Panc1 (cell line): Measurements from ENCODE around the gene SAA2. TPM values are rescaled to one million over a fixed set of nuclear protein-coding genes. Genes with fewer than 3 reads are reported as not detected.

Experiments
- ATAC-seq: fragments of 200-7000 bp; cut with Tn5 transposase; 2 replicates; pipeline ENCODE4 v1.9.1; 2020; ENCODE audit warnings: mild to moderate bottlenecking, moderate library complexity
- BruUV-seq: library from RNA; stranded (reverse); fragments of 400-500 nt; replicated peaks from 2 replicates; lab custom pipeline; 2021; lab: Mats Ljungman, UMichigan
- CTCF ChIA-PET: fragments of 300-600 bp; sonication (Branson Sonifier 250); formaldehyde crosslinking; loops from one replicate; lab custom pipeline; 2022; ENCODE audit warnings: antibody characterized with exemption; lab: Charles Lee
- POLR2A ChIA-PET: fragments of 300-600 bp; sonication (Branson Sonifier 250); formaldehyde crosslinking; loops from one replicate; lab custom pipeline; 2022; ENCODE audit warnings: antibody characterized with exemption; lab: Charles Lee
- DNase-seq: peaks from one replicate; pipeline ENCODE4 v3.0.0-alpha.2; 2010; ENCODE audit warnings: low read depth, low spot score
- H3K27ac ChIP-seq: 2 replicates; pipeline ENCODE4 v1.5.1; 2011; ENCODE audit warnings: mild to moderate bottlenecking, low read length, inconsistent platforms
- H3K27me3 ChIP-seq: fragments of 200-500 bp; sonication (Bioruptor generic); 2 replicates; pipeline ENCODE4 v1.6.0; 2014; ENCODE audit warnings: low read length, inconsistent platforms; ENCODE audit not compliant: control insufficient read depth, insufficient read depth
- H3K36me3 ChIP-seq: fragments of 200-500 bp; sonication (Bioruptor generic); 2 replicates; pipeline ENCODE4 v1.5.1; 2014; ENCODE audit warnings: inconsistent platforms, mild to moderate bottlenecking, low read length, moderate library complexity; ENCODE audit not compliant: control insufficient read depth, insufficient read depth
- H3K4me1 ChIP-seq: 2 replicates; pipeline ENCODE4 v1.5.1; 2011; ENCODE audit warnings: inconsistent platforms, mild to moderate bottlenecking, low read length, moderate library complexity; ENCODE audit not compliant: control insufficient read depth, insufficient read depth
- H3K4me3 ChIP-seq, 2 experiments: 2 replicates each; pipeline ENCODE4 v1.5.1; 2011 to 2012; ENCODE audit warnings: low read depth in 2 of 2, low read length in 2 of 2, mild to moderate bottlenecking in 2 of 2, inconsistent platforms in 1 of 2, moderate library complexity in 1 of 2
- H3K9me3 ChIP-seq: fragments of 200-500 bp; sonication (Bioruptor generic); 2 replicates; pipeline ENCODE4 v1.5.1; 2014; ENCODE audit warnings: low read depth, mild to moderate bottlenecking, inconsistent platforms, low read length, moderate library complexity; ENCODE audit not compliant: control insufficient read depth, insufficient read depth
- CTCF ChIP-seq: fragments of 450-650 bp; IDR thresholded peaks from 2 replicates; pipeline ENCODE4 v1.5.1; 2017; ENCODE audit warnings: mild to moderate bottlenecking
- POLR2AphosphoS5 ChIP-seq: IDR thresholded peaks from 2 replicates; pipeline ENCODE4 v1.6.1; 2012; ENCODE audit warnings: mild to moderate bottlenecking, low read depth, low read length, moderate library complexity
- SIN3A ChIP-seq: IDR thresholded peaks from 2 replicates; pipeline ENCODE4 v1.6.1; 2012; ENCODE audit warnings: low read depth, mild to moderate bottlenecking, low read length, moderate library complexity, borderline replicate concordance; ENCODE audit not compliant: insufficient read depth
- TCF7L2 ChIP-seq: IDR thresholded peaks from 2 replicates; pipeline ENCODE4 v1.6.1; 2011; ENCODE audit warnings: mild to moderate bottlenecking, low read depth, low read length, inconsistent platforms
- in situ Hi-C: cut with HindIII; loops from 2 replicates; pipeline ENCODE4 v1.10.0; 2016; ENCODE audit warnings: low sequenced_read_pairs, low pct_unique_long_range_greater_than_20kb
- intact Hi-C: fragments of 100-400 bp; cut with micrococcal nuclease; formaldehyde crosslinking; loops from one replicate; pipeline ENCODE4 v1.10.0; 2022; ENCODE audit not compliant: unreplicated experiment
- total RNA-seq: library from RNA; stranded (reverse); gene quantifications from one replicate; pipeline ENCODE4 v1.2.1, GENCODE V29; 2021; ENCODE audit not compliant: unreplicated experiment
- TF ChIP-seq, protein P1 (sequence below), 2 experiments: IDR thresholded peaks; 2 replicates each; pipeline ENCODE4 v1.6.1; 2011 to 2012; ENCODE audit warnings: low read depth in 2 of 2, control low read depth in 1 of 2, low read length in 1 of 2, mild to moderate bottlenecking in 1 of 2, moderate library complexity in 1 of 2; ENCODE audit not compliant: insufficient read depth in 1 of 2

Gene SAA2
- total RNA-seq, 1 experiment from 2014 or later, result 4.0 TPM

DNA sequence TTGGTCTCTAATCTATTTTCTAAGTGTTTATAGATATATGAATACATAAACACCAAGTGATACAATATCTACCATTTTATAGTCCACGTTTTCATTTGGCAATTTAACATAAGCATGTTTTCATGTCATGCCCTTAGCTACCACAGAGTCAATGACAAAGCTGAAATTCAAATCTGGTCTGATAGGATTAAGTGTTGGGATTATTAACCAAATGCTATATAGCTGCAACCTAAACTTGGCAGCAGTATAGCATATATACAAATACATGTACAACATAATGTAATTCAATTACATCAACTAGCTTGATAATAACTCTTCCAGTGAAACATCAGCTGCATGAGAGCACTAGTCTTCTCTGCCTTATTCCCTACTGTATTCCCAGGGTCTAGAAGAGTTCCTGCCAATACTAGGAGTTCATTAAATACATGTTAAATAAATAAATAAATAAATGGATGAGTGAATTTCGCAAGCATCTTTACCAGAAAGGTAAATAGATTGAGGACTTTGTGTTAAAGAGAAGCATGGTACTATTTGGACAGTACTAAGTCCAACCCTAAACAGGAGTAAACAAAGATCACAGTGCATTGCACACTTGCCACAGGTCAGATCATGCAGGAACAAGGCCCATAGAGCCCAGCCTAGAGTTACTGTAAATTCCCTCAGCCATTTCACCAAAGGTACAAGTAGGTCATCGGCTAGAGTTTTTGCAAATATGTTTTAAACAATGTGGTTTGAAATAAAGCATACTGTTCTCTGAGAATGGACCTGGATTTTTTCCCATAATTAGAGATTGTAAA lies 24.7 kb downstream of the SAA2 start:
- BruUV-seq, result no TSS peak
- DNase-seq (no peak), ATAC-seq (no peak)
- ChIA-PET POLR2A (no interaction called here), CTCF (no interaction called here)
- no peak overlapping the region for H3K4me3 ChIP-seq
- H3K9me3 ChIP-seq, result no peaks in the 10 kb centered on the region
- no peak overlapping the region for H3K27ac ChIP-seq
- TF ChIP-seq, protein P1, sequence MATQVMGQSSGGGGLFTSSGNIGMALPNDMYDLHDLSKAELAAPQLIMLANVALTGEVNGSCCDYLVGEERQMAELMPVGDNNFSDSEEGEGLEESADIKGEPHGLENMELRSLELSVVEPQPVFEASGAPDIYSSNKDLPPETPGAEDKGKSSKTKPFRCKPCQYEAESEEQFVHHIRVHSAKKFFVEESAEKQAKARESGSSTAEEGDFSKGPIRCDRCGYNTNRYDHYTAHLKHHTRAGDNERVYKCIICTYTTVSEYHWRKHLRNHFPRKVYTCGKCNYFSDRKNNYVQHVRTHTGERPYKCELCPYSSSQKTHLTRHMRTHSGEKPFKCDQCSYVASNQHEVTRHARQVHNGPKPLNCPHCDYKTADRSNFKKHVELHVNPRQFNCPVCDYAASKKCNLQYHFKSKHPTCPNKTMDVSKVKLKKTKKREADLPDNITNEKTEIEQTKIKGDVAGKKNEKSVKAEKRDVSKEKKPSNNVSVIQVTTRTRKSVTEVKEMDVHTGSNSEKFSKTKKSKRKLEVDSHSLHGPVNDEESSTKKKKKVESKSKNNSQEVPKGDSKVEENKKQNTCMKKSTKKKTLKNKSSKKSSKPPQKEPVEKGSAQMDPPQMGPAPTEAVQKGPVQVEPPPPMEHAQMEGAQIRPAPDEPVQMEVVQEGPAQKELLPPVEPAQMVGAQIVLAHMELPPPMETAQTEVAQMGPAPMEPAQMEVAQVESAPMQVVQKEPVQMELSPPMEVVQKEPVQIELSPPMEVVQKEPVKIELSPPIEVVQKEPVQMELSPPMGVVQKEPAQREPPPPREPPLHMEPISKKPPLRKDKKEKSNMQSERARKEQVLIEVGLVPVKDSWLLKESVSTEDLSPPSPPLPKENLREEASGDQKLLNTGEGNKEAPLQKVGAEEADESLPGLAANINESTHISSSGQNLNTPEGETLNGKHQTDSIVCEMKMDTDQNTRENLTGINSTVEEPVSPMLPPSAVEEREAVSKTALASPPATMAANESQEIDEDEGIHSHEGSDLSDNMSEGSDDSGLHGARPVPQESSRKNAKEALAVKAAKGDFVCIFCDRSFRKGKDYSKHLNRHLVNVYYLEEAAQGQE (IDR thresholded peaks at IDR 0.05; ENCODE audit: insufficient read depth in 1 of 2, low read depth in 2 of 2, low read length in 1 of 2), result no peak
- TF ChIP-seq CTCF, result no peak
- no peak for TF ChIP-seq TCF7L2
- no peak for TF ChIP-seq SIN3A
- TF ChIP-seq POLR2AphosphoS5, result no peak
- no peaks in the 10 kb centered on the region for H3K4me1 ChIP-seq
- H3K27me3 ChIP-seq, result no peaks in the 10 kb centered on the region
- no peaks in the 10 kb centered on the region for H3K36me3 ChIP-seq
- in situ Hi-C loops (no loop called here), intact Hi-C loops (no loop called here)

- Histone ChIP-seq H3K27ac (no peak overlapping the region), H3K4me3 (no peak overlapping the region), H3K9me3 (no peaks in the 10 kb centered on the region), H3K36me3 (no peaks in the 10 kb centered on the region), H3K4me1 (no peaks in the 10 kb centered on the region), H3K27me3 (no peaks in the 10 kb centered on the region; the same call in 1 of the 2 replicates)
- no peak for ATAC-seq
- in situ Hi-C loops (no loop called here), intact Hi-C loops (no loop called here)
- DNase-seq, result no peak
- TF ChIP-seq, protein P1 (IDR thresholded peaks at IDR 0.05; ENCODE audit: insufficient read depth in 1 of 2, low read depth in 2 of 2, low read length in 1 of 2), result no peak
- TF ChIP-seq CTCF, result no peak
- no peak for TF ChIP-seq TCF7L2
- BruUV-seq, result no TSS peak
- ChIA-PET CTCF (no interaction called here), POLR2A (interaction anchor here (0.6 kb wide), 1 partner anchor 61 kb away, joined by 6 read pairs; no protein-coding TSS in a partner anchor)
These were observed 25.6 kb downstream of the SAA2 start for GRCh38 chr11:18222814-18223421.
